LNCAP (cell line): ENCODE data around the gene FPR2.

ENCODE experiments used
- TF ChIP-seq, protein P1 (sequence below): fragments of 450-650 bp; IDR thresholded peaks from 2 replicates; pipeline ENCODE4 v1.5.1; 2017; ENCODE audit warnings: mild to moderate bottlenecking

The FPR2 gene

DNA sequence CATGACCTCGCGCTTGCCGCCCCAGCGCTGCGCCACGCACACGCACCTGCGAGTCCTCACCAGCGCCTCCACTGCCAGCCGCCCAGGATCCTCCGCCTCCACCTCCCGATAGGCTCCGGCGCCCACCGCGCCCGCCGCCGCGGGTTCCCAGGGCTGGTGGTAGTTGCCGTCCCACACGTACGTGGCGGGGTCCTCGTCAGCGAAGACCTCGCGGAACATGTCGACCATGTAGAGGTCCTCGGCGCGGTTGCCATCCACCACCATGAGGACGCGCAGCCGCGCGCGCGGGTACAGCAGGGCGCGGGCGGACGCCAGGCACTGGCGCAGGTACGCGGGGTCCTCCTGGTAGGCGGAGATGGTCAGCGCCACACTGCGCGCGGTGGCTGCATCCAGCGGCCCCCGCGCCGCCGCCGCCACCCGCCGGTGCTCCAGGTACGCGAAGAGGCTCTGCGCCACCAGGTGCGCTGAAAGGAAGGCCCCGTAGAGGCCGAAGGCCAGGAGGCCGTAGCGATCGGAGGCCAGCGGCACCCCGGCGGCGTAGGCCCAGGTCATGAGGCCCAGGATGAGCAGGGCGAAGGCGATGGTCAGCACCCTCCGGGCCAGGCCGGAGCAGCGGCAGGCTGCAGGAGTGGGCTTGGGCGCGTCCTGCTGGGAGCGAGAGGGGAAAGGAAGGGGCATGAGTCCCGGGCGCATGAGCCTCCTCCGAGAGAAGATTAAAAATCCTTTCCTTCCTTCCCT, 41.6 kb upstream of the FPR2 start:
- TF ChIP-seq, protein P1, sequence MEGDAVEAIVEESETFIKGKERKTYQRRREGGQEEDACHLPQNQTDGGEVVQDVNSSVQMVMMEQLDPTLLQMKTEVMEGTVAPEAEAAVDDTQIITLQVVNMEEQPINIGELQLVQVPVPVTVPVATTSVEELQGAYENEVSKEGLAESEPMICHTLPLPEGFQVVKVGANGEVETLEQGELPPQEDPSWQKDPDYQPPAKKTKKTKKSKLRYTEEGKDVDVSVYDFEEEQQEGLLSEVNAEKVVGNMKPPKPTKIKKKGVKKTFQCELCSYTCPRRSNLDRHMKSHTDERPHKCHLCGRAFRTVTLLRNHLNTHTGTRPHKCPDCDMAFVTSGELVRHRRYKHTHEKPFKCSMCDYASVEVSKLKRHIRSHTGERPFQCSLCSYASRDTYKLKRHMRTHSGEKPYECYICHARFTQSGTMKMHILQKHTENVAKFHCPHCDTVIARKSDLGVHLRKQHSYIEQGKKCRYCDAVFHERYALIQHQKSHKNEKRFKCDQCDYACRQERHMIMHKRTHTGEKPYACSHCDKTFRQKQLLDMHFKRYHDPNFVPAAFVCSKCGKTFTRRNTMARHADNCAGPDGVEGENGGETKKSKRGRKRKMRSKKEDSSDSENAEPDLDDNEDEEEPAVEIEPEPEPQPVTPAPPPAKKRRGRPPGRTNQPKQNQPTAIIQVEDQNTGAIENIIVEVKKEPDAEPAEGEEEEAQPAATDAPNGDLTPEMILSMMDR, result no peak

DNA sequence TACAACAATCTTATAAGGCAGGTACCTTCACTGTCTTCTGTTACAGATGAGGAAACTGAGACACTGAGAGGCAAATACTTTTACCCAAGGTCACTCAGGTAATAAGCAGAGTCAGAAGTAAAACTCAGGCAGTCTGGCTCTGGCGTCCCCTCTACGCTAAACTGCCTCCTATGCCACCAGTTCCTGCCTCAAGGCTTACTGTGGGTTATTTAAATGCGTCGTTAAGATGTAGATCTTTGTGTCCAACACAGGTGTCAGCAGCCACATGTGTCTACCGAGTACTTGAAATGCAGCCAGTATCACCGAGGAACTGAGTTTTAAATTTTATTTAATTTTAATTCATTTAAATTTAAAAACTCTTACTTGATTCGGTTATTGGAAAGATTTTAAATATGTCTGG, 39.1 kb upstream of the FPR2 start:
- TF ChIP-seq, protein P1, result no peak

DNA sequence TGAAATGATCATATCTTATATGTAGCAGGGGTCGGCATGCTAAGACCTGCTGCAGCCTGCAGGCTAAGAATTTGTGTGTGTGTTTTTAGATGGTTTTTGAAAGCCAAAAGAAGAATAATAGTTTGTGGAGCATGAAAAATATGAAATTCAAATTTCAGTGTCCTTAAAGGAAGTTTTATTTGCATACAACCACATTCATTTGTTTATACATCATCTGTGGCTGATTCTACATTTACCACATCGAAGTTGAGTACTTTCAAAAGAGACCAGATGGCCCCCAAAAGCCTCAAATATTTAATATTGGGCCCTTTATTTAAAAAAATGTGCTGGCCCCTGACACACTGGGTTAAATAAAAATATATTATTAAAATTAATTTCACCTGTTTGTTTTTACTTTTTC, 38.5 kb upstream of the FPR2 start:
- TF ChIP-seq, protein P1, result no peak

DNA sequence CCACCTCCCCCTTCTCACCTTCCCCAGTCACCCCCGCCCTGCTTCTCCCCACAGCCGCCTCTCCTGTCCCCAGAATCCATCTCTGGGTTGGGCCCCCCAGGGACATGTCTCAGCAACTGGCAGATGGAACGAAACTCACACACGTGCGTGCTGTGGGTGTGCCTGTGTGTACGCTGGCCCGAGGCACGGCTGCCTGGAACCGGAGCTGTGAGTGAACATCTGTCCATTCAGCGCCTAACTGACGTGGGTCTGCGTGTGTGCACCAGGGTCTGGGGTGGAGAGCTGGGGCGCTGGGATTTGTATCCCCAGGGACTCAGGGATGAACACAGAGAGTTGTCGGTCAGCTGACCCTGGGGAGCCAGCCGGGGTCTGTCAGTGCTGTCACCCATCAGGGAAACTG, 36.4 kb upstream of the FPR2 start:
- TF ChIP-seq, protein P1, result no peak

DNA sequence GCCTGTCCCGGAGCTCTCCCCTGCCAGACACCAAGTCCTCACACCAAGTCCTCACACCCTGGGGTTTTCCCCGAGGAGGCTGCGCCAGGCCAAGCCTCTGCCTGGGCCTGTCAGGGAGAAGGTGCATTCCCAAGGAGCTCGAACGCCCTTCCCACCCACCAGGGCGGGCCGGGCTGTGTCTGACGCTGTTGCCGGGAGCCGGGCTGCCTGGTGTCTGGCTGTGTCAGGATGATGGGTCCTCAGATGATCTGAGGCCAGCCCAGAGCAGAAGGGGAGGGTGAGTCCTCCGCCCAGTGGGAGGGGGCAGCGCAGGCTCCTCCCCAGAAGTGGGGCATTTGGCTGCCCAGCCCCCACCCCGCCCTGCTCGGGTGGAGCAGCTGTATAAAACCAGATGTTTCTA, 34.9 kb upstream of the FPR2 start:
- TF ChIP-seq, protein P1, result no peak

DNA sequence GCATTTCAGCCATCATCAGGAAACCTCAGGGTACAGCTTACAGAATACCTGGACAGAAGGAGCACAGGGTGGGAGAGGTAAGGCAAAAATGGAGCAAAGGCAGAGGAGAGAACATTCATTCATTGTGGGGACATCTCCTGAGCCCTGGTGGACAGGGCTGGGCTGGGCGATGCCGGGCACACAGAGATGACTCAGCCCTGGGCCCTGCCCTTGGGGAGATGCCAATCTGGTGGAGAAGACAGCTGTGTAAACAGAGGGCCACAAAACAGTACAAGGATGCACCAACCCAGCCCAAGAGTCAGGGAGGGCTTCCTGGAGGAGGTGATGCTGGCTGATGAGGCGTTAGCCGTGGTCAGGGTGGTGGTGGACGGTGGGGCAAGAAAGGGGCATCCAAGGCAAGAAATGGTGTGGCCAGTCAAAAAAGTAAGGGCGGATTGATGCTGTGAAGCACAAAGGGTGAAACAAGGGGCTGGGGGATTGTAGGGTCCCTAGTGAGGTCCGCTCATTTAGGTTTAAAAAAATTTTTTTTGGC, 33.6 kb upstream of the FPR2 start:
- TF ChIP-seq, protein P1, result no peak

DNA sequence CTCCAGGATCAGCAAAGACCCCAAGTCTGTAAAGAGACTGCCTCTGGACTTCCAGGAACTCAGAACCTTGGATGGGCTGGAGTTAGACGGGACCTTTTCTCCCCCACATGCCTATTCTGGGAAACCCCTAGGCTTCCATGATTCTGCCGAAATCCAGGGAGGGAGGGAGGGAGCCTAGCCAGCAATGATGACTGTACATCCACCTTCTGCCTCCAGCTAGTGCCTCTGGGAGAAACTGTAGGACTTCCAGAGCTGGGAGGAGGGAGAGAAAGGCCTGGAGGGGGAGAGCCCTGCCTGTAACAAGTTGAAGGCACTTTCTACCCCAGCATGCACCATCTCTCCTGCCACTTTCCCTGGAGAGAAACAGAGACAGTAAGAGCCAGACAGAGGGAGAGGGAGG, 31.2 kb upstream of the FPR2 start:
- TF ChIP-seq, protein P1, result no peak
